Measurements from ENCODE around the gene PSPC1.
"Not testable (repeated sequence)": the region's sequence is repeated elsewhere in the genome, so short reads cannot be mapped to it uniquely, and the experiment has no call there.

The PSPC1 gene

DNA sequence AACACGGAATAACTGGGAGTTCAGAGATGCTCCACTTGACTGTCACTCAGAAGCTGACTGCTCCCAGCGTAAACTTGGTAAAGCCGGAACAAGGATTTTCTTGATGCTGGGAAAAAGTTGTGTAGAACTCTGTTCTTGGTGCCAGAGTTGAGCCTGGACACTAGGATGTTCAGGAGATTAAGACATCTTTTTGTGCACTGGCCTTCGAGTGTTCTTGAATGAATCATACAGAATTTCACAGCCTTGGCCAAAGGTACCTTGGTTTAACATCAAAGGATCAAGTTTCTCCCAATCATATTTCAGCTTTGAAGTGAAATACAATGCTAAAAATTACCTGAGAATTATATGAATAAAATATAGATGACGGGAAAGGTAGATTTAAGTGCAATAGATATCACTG, 81.8 kb downstream of the PSPC1 start:
- H3K27ac ChIP-seq; H3K36me3 ChIP-seq; H3K27me3 ChIP-seq; H3K4me1 ChIP-seq (ENCODE audit: control insufficient read depth in 1 of 2, insufficient read depth in 1 of 2, low read depth in 1 of 2, low read length in 1 of 2); H3K4me3 ChIP-seq (ENCODE audit: low read depth in 1 of 2, low read length in 1 of 2); H3K9me3 ChIP-seq: not testable (repeated sequence)

DNA sequence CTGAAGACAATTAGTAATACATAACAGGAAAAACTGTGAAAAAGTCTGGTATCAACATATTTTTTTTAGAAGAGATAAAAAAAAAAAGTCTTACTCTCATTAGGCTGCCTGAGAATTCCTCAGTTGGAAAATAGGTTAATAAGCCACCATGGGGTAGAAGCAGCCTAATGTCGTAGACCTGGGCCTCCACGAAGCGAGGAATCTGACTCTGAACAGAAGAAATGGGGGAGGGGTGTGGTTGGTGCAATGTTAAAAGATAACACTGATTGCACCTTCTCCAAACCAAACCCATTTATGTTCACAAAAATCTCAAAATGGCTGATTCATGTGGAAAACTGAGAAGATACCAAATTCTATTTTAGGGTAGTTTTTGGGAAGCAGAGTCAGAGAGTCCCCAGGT, 86.9 kb downstream of the PSPC1 start:
- no peak overlapping the region for H3K4me3 ChIP-seq (ENCODE audit: low read depth in 1 of 2, low read length in 1 of 2)
- H3K27me3 ChIP-seq: no peaks in the 10 kb centered on the region
- H3K9me3 ChIP-seq: no peaks in the 10 kb centered on the region
- peaks cover 10% of the 10 kb centered on the region for H3K36me3 ChIP-seq
- no peaks in the 10 kb centered on the region for H3K4me1 ChIP-seq (ENCODE audit: control insufficient read depth in 1 of 2, insufficient read depth in 1 of 2, low read depth in 1 of 2, low read length in 1 of 2)
- H3K27ac ChIP-seq: no peak overlapping the region
- TF ChIP-seq, protein P1, sequence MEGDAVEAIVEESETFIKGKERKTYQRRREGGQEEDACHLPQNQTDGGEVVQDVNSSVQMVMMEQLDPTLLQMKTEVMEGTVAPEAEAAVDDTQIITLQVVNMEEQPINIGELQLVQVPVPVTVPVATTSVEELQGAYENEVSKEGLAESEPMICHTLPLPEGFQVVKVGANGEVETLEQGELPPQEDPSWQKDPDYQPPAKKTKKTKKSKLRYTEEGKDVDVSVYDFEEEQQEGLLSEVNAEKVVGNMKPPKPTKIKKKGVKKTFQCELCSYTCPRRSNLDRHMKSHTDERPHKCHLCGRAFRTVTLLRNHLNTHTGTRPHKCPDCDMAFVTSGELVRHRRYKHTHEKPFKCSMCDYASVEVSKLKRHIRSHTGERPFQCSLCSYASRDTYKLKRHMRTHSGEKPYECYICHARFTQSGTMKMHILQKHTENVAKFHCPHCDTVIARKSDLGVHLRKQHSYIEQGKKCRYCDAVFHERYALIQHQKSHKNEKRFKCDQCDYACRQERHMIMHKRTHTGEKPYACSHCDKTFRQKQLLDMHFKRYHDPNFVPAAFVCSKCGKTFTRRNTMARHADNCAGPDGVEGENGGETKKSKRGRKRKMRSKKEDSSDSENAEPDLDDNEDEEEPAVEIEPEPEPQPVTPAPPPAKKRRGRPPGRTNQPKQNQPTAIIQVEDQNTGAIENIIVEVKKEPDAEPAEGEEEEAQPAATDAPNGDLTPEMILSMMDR (IDR thresholded peaks at IDR 0.05): no peak

DNA sequence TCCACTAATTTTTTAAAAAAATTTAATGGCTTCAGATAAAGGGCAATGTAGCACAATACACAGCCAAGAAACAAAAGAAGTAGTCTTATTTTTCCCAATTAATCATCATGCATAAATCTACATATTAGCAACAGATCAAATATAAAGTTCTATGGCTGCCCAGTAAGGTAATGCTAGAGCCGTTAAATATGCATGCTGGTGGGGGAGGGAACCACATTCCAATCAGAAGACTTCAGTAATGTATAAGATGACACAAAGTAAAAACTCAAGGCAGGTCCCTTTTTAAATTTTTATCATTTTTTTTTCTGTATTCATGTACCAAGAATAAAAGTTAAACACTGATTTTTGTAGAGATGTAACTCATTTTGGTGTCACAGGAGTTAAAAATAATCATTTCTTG, 87.3 kb downstream of the PSPC1 start:
- Histone ChIP-seq H3K4me3 (ENCODE audit: low read depth in 1 of 2, low read length in 1 of 2) (no peak overlapping the region), H3K27me3 (no peaks in the 10 kb centered on the region), H3K36me3 (peaks cover 10% of the 10 kb centered on the region), H3K27ac (no peak overlapping the region), H3K4me1 (ENCODE audit: control insufficient read depth in 1 of 2, insufficient read depth in 1 of 2, low read depth in 1 of 2, low read length in 1 of 2) (no peaks in the 10 kb centered on the region), H3K9me3 (no peaks in the 10 kb centered on the region)
- TF ChIP-seq, protein P1 (IDR thresholded peaks at IDR 0.05): no peak

- H3K27me3 ChIP-seq; H3K4me1 ChIP-seq (ENCODE audit: control insufficient read depth in 1 of 2, insufficient read depth in 1 of 2, low read depth in 1 of 2, low read length in 1 of 2); H3K27ac ChIP-seq; H3K4me3 ChIP-seq (ENCODE audit: low read depth in 1 of 2, low read length in 1 of 2); H3K9me3 ChIP-seq: not testable (repeated sequence)
- H3K36me3 ChIP-seq: peaks cover 17% of the 10 kb centered on the region
Measured at GRCh38 chr13:19691447-19691846, 91.3 kb downstream of the PSPC1 start.

GRCh38 chr13:19685437-19685836, 97.3 kb downstream of the PSPC1 start:
- no peak overlapping the region for H3K27ac ChIP-seq
- H3K4me1 ChIP-seq (ENCODE audit: control insufficient read depth in 1 of 2, insufficient read depth in 1 of 2, low read depth in 1 of 2, low read length in 1 of 2): peaks cover 10% of the 10 kb centered on the region in 2 experiments

GRCh38 chr13:19685034-19685433, 97.7 kb downstream of the PSPC1 start:
- Histone ChIP-seq H3K36me3 (peaks cover 11% of the 10 kb centered on the region), H3K4me3 (ENCODE audit: low read depth in 1 of 2, low read length in 1 of 2) (no peak overlapping the region), H3K4me1 (ENCODE audit: control insufficient read depth in 1 of 2, insufficient read depth in 1 of 2, low read depth in 1 of 2, low read length in 1 of 2) (peaks cover 10% of the 10 kb centered on the region in 2 experiments), H3K27me3 (no peaks in the 10 kb centered on the region), H3K9me3 (no peaks in the 10 kb centered on the region), H3K27ac (no peak overlapping the region)
- TF ChIP-seq, protein P1 (IDR thresholded peaks at IDR 0.05): no peak

More at GRCh38 chr13:19685437-19685836, 97.3 kb downstream of the PSPC1 start:
- Histone ChIP-seq H3K4me3 (ENCODE audit: low read depth in 1 of 2, low read length in 1 of 2) (no peak overlapping the region), H3K36me3 (peaks cover 11% of the 10 kb centered on the region), H3K9me3 (no peaks in the 10 kb centered on the region), H3K27me3 (no peaks in the 10 kb centered on the region)
- TF ChIP-seq, protein P1 (IDR thresholded peaks at IDR 0.05): no peak

DNA sequence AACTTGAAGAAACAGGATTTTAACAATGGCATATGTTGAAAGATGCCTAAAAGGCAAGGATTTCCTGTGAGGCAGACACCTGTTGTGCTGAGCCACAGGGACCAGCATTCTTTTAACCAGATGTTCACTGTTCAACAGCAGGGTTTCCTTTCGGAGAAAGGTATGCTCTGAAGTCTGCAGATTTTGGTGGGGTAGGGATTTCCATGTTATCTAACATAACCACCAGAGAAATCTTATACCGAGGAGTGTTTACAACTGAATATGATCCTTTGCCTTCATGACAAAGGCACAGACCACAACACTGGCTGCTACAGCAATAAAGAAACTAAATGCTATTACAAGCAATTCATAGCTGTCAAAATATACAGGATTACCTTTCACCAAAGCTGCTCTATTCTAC, 101.2 kb downstream of the PSPC1 start:
- TF ChIP-seq, protein P1 (IDR thresholded peaks at IDR 0.05): no peak
- peaks cover 23% of the 10 kb centered on the region for H3K36me3 ChIP-seq

More for the DNA sequence above, 101.2 kb downstream of the PSPC1 start:
- H3K27me3 ChIP-seq: no peaks in the 10 kb centered on the region
- H3K4me1 ChIP-seq (ENCODE audit: control insufficient read depth in 1 of 2, insufficient read depth in 1 of 2, low read depth in 1 of 2, low read length in 1 of 2): peaks cover 10% of the 10 kb centered on the region in 2 experiments
- H3K4me3 ChIP-seq (ENCODE audit: low read depth in 1 of 2, low read length in 1 of 2): no peak overlapping the region
- peak overlapping the region; percentile 26 for H3K27ac ChIP-seq
- H3K9me3 ChIP-seq: no peaks in the 10 kb centered on the region

Data from neutrophil (primary cell).